ENCODE measurements around the gene ATOH8. TPM values are rescaled to one million over a fixed set of nuclear protein-coding genes. Genes with fewer than 3 reads are reported as not detected.

The ATOH8 gene
- polyA plus RNA-seq, 1 donor (not counting 4 experiments of a cell fraction or from before 2014, with no cell fraction given) = not detected

GRCh38 chr2:85766229-85766628 is 12.4 kb downstream of the ATOH8 start:
- Histone ChIP-seq H3K27me3 (ENCODE audit: control insufficient read depth, extremely low read depth, insufficient read depth, low read length) (peaks cover 81% of the 10 kb centered on the region), H2AFZ (ENCODE audit: control insufficient read depth, low read length) (no peak overlapping the region), H3K4me3 (ENCODE audit: control insufficient read depth in 2 of 3, extremely low read depth in 1 of 3, insufficient read depth in 2 of 3, low read depth in 1 of 3, low read length in 3 of 3) (no peak overlapping the region), H3K27ac (ENCODE audit: control insufficient read depth, insufficient read depth, low read length) (no peak overlapping the region), H3K9me3 (ENCODE audit: control insufficient read depth, low read depth, low read length) (no peaks in the 10 kb centered on the region), H3K36me3 (ENCODE audit: control insufficient read depth in 2 of 2, extremely low read depth in 1 of 2, insufficient read depth in 2 of 2, low read length in 2 of 2) (no peaks in the 10 kb centered on the region), H3K9me1 (ENCODE audit: control insufficient read depth, extremely low read depth, insufficient read depth, low read length) (no peaks in the 10 kb centered on the region), H3K79me2 (ENCODE audit: control insufficient read depth, insufficient read depth, low read length) (no peaks in the 10 kb centered on the region), H3K9ac (ENCODE audit: control insufficient read depth, extremely low read depth, insufficient read depth, low read length) (no peak overlapping the region), H3K4me1 (ENCODE audit: control insufficient read depth, extremely low read depth, insufficient read depth, low read length) (no peaks in the 10 kb centered on the region), H3K4me2 (ENCODE audit: control insufficient read depth, extremely low read depth, insufficient read depth, low read depth, low read length) (no peak overlapping the region), H4K20me1 (ENCODE audit: control insufficient read depth, extremely low read depth, insufficient read depth, low read length) (no peaks in the 10 kb centered on the region)
- TF ChIP-seq, protein P1, sequence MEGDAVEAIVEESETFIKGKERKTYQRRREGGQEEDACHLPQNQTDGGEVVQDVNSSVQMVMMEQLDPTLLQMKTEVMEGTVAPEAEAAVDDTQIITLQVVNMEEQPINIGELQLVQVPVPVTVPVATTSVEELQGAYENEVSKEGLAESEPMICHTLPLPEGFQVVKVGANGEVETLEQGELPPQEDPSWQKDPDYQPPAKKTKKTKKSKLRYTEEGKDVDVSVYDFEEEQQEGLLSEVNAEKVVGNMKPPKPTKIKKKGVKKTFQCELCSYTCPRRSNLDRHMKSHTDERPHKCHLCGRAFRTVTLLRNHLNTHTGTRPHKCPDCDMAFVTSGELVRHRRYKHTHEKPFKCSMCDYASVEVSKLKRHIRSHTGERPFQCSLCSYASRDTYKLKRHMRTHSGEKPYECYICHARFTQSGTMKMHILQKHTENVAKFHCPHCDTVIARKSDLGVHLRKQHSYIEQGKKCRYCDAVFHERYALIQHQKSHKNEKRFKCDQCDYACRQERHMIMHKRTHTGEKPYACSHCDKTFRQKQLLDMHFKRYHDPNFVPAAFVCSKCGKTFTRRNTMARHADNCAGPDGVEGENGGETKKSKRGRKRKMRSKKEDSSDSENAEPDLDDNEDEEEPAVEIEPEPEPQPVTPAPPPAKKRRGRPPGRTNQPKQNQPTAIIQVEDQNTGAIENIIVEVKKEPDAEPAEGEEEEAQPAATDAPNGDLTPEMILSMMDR (optimal IDR thresholded peaks at IDR 0.05 in 1 of 3, IDR thresholded peaks at IDR 0.05 in 1 of 3, conservative IDR thresholded peaks at IDR 0.05 in 1 of 3; ENCODE audit: extremely low read depth in 1 of 3, insufficient read depth in 2 of 3, low read length in 3 of 3) = no peak
- no peak for TF ChIP-seq EZH2 (IDR thresholded peaks at IDR 0.05; ENCODE audit: low read length)
- FAIRE-seq (no peak), DNase-seq (ENCODE audit: low read depth, low spot score) (no peak)
- dilution Hi-C loops (cut with MboI; ENCODE audit: extremely low pct_ligation_motif_present, low sequenced_read_pairs) = no loop called here

GRCh38 chr2:85767803-85768665 is 14.2 kb downstream of the ATOH8 start:
- H2AFZ ChIP-seq (ENCODE audit: control insufficient read depth, low read length) = no peak overlapping the region
- no peak for FAIRE-seq

More at GRCh38 chr2:85767803-85768665, 14.2 kb downstream of the ATOH8 start:
- H3K9ac ChIP-seq (ENCODE audit: control insufficient read depth, extremely low read depth, insufficient read depth, low read length) = no peak overlapping the region
- peaks cover 78% of the 10 kb centered on the region for H3K27me3 ChIP-seq (ENCODE audit: control insufficient read depth, extremely low read depth, insufficient read depth, low read length)
- H3K9me1 ChIP-seq (ENCODE audit: control insufficient read depth, extremely low read depth, insufficient read depth, low read length) = no peaks in the 10 kb centered on the region
- H4K20me1 ChIP-seq (ENCODE audit: control insufficient read depth, extremely low read depth, insufficient read depth, low read length) = no peaks in the 10 kb centered on the region
- H3K27ac ChIP-seq (ENCODE audit: control insufficient read depth, insufficient read depth, low read length) = no peak overlapping the region
- no peaks in the 10 kb centered on the region for H3K36me3 ChIP-seq (ENCODE audit: control insufficient read depth in 2 of 2, extremely low read depth in 1 of 2, insufficient read depth in 2 of 2, low read length in 2 of 2)
- peaks cover 16% of the 10 kb centered on the region for H3K4me1 ChIP-seq (ENCODE audit: control insufficient read depth, extremely low read depth, insufficient read depth, low read length)
- DNase-seq (ENCODE audit: low read depth, low spot score) = no peak
- H3K4me2 ChIP-seq (ENCODE audit: control insufficient read depth, extremely low read depth, insufficient read depth, low read depth, low read length) = no peak overlapping the region
- dilution Hi-C loops (cut with MboI; ENCODE audit: extremely low pct_ligation_motif_present, low sequenced_read_pairs) = no loop called here
- TF ChIP-seq, protein P1 (optimal IDR thresholded peaks at IDR 0.05 in 1 of 3, IDR thresholded peaks at IDR 0.05 in 1 of 3, conservative IDR thresholded peaks at IDR 0.05 in 1 of 3; ENCODE audit: extremely low read depth in 1 of 3, insufficient read depth in 2 of 3, low read length in 3 of 3) = no peak
- no peak for TF ChIP-seq EZH2 (IDR thresholded peaks at IDR 0.05; ENCODE audit: low read length)
- no peaks in the 10 kb centered on the region for H3K79me2 ChIP-seq (ENCODE audit: control insufficient read depth, insufficient read depth, low read length)
- H3K4me3 ChIP-seq (ENCODE audit: control insufficient read depth in 2 of 3, extremely low read depth in 1 of 3, insufficient read depth in 2 of 3, low read depth in 1 of 3, low read length in 3 of 3) = no peak overlapping the region
- H3K9me3 ChIP-seq (ENCODE audit: control insufficient read depth, low read depth, low read length) = no peaks in the 10 kb centered on the region
